HepG2 (cell line): ENCODE measurements around the gene RNF213. TPM values are rescaled to one million over a fixed set of nuclear protein-coding genes. Genes with fewer than 3 reads are reported as not detected.

Source experiments
- ATAC-seq: fragments of 200-7000 bp; cut with Tn5 transposase; 3 replicates; pipeline ENCODE4 v1.9.1; 2020; ENCODE audit warnings: mild to moderate bottlenecking, moderate library complexity
- BruUV-seq: library from RNA; stranded (reverse); fragments of 400-500 nt; replicated peaks from 2 replicates; lab custom pipeline; 2021; lab: Mats Ljungman, UMichigan
- CTCF ChIA-PET: fragments of 300-600 bp; formaldehyde crosslinking; extraction: SDS; loops from one replicate; lab custom pipeline; 2021; ENCODE audit warnings: low total read pairs, inconsistent platforms, low intra/inter-chr PET ratio; lab: Yijun Ruan, JAX
- POLR2A ChIA-PET: fragments of 350-600 bp; sonication (Branson Sonifier 250); formaldehyde crosslinking; loops from one replicate; lab custom pipeline; 2020; ENCODE audit warnings: antibody characterized with exemption, inconsistent platforms; lab: Yijun Ruan, JAX
- DNase-seq: peaks from one replicate; pipeline ENCODE4 v3.0.0-alpha.2; 2015; ENCODE audit warnings: low spot score
- FAIRE-seq: peaks from 3 replicates; lab custom pipeline; 2011; peaks lifted over from hg19 to GRCh38; lab: Jason Lieb, UNC
- H2AFZ ChIP-seq: one replicate; pipeline ENCODE4 v1.6.1; 2011; ENCODE audit warnings: low read length, inconsistent platforms
- H3K27ac ChIP-seq: fragments of 300-600 bp; 3 replicates; pipeline ENCODE4 v1.8.0; 2011; ENCODE audit warnings: mixed run types, mild to moderate bottlenecking, mixed read lengths, low read length, inconsistent platforms; ENCODE audit not compliant: insufficient read depth; ENCODE audit errors: extremely low read length
- H3K27me3 ChIP-seq, 2 experiments: fragments of 200-600 bp in 1 of 2; 2 replicates in 1 of 2; 3 replicates in 1 of 2; pipeline versions ENCODE4 v1.6.0 to v1.8.0; 2011; ENCODE audit warnings: low read length in 2 of 2, mild to moderate bottlenecking in 2 of 2, moderate library complexity in 2 of 2, inconsistent platforms in 1 of 2; ENCODE audit not compliant: insufficient read depth in 2 of 2, control insufficient read depth in 1 of 2
- H3K36me3 ChIP-seq, 2 experiments: fragments of 200-600 bp in 1 of 2; replicated peaks in 1 of 2; 2 replicates in 1 of 2; 3 replicates in 1 of 2; pipeline versions ENCODE4 v1.5.1 to v1.8.0; 2011; ENCODE audit warnings: low read length in 2 of 2, inconsistent platforms in 1 of 2; ENCODE audit not compliant: insufficient read depth in 2 of 2, control insufficient read depth in 1 of 2
- H3K4me1 ChIP-seq: 2 replicates; pipeline ENCODE4 v1.5.1; 2012; ENCODE audit warnings: low read length, inconsistent platforms; ENCODE audit not compliant: insufficient read depth
- H3K4me2 ChIP-seq: 2 replicates; pipeline ENCODE4 v1.6.0; 2011; ENCODE audit warnings: low read depth, low read length, inconsistent platforms
- H3K4me3 ChIP-seq, 3 experiments: fragments of 200-600 bp in 1 of 3; sonication (generic), shearing (Covaris generic) in 1 of 3; replicated peaks in 1 of 3; 2 replicates each; pipeline ENCODE4 v1.5.1; 2011 to 2016; ENCODE audit warnings: low read length in 3 of 3, inconsistent platforms in 2 of 3, low read depth in 2 of 3, mild to moderate bottlenecking in 2 of 3, control low read depth in 1 of 3, mixed read lengths in 1 of 3; ENCODE audit not compliant: insufficient read depth in 1 of 3
- H3K79me2 ChIP-seq: one replicate; pipeline ENCODE4 v1.6.1; 2011; ENCODE audit warnings: low read length, inconsistent platforms; ENCODE audit not compliant: insufficient read depth
- H3K9ac ChIP-seq: 2 replicates; pipeline ENCODE4 v1.6.0; 2011; ENCODE audit warnings: mild to moderate bottlenecking, low read depth, low read length, inconsistent platforms; ENCODE audit not compliant: insufficient read depth
- H3K9me3 ChIP-seq: 2 replicates; pipeline ENCODE4 v1.5.1; 2012; ENCODE audit warnings: mild to moderate bottlenecking, low read length
- H4K20me1 ChIP-seq: 2 replicates; pipeline ENCODE4 v1.6.0; 2011; ENCODE audit warnings: inconsistent platforms, mild to moderate bottlenecking, low read length, moderate library complexity; ENCODE audit not compliant: insufficient read depth
- BORCS8-MEF2B ChIP-seq: sonication (generic); formaldehyde crosslinking; IDR thresholded peaks from 2 replicates; pipeline ENCODE4 v1.8.0; 2022; ENCODE audit warnings: mild to moderate bottlenecking, missing genetic modification reagents
- FOXJ3 ChIP-seq: sonication (generic); formaldehyde crosslinking; IDR thresholded peaks from 2 replicates; pipeline ENCODE4 v1.4.0; 2020; ENCODE audit warnings: missing genetic modification reagents, mild to moderate bottlenecking, borderline replicate concordance
- GPN1 ChIP-seq: sonication (generic); formaldehyde crosslinking; IDR thresholded peaks from 2 replicates; pipeline ENCODE4 v1.5.1; 2020; ENCODE audit warnings: missing genetic modification reagents, borderline replicate concordance
- KAT2B ChIP-seq: fragments of 150-350 bp; IDR thresholded peaks from 2 replicates; pipeline ENCODE4 v1.6.1; 2014; ENCODE audit warnings: low read depth, low read length, borderline replicate concordance
- LCORL ChIP-seq, 2 experiments: fragments of 450-650 bp in 1 of 2; sonication (generic) in 1 of 2; formaldehyde crosslinking in 1 of 2; IDR thresholded peaks; 2 replicates each; pipeline versions ENCODE4 v1.5.0 to v1.6.1; 2017 to 2020; ENCODE audit warnings: antibody characterized with exemption in 1 of 2, missing genetic modification reagents in 1 of 2
- NFYC ChIP-seq: IDR thresholded peaks from 2 replicates; pipeline ENCODE4 v1.6.1; 2016; ENCODE audit warnings: missing genetic modification reagents, missing compliant biosample characterization
- RARG ChIP-seq: sonication (generic); formaldehyde crosslinking; IDR thresholded peaks from 2 replicates; pipeline ENCODE4 v1.4.0; 2020; ENCODE audit warnings: low read depth, mild to moderate bottlenecking, missing genetic modification reagents
- SAP130 ChIP-seq: IDR thresholded peaks from 2 replicates; pipeline ENCODE4 v1.6.1; 2016; ENCODE audit warnings: low read depth
- TEAD3 ChIP-seq: optimal IDR thresholded peaks from 2 replicates; pipeline ENCODE3; 2016; ENCODE audit warnings: borderline replicate concordance
- WIZ ChIP-seq: sonication (generic); formaldehyde crosslinking; IDR thresholded peaks from 2 replicates; pipeline ENCODE4 v1.5.1; 2020; ENCODE audit warnings: mild to moderate bottlenecking, missing genetic modification reagents
- ZNF160 ChIP-seq: sonication (generic); formaldehyde crosslinking; IDR thresholded peaks from 2 replicates; pipeline ENCODE4 v1.8.0; 2022; ENCODE audit warnings: mild to moderate bottlenecking, inconsistent platforms, missing genetic modification reagents
- ZNF644 ChIP-seq: IDR thresholded peaks from 2 replicates; pipeline ENCODE4 v1.6.1; 2016; ENCODE audit warnings: low read depth
- WGBS: methylation state at CpG from one replicate; pipeline ENCODE4 v1.1.6; 2017; ENCODE audit warnings: low lambda C conversion rate; 5-methylcytosine and 5-hydroxymethylcytosine counted together
- in situ Hi-C: cut with HindIII; loops from 2 replicates; pipeline ENCODE4 v1.10.0; 2017; ENCODE audit warnings: low pct_unique_long_range_greater_than_20kb; ENCODE audit not compliant: extremely low pct_ligation_motif_present
- intact Hi-C: fragments of 100-400 bp; cut with micrococcal nuclease; formaldehyde crosslinking; loops from one replicate; pipeline ENCODE4 v1.10.0; 2022; ENCODE audit not compliant: unreplicated experiment
- polyA plus RNA-seq, 8 experiments: library from polyadenylated mRNA; depleted of rRNA in 3 of 8; stranded (reverse) in 7 of 8; unstranded in 1 of 8; fragments of >200 nt; fragmentation: Illumina TruSeq in 4 of 8; extraction: Trizol in 4 of 8; gene quantifications; 2 replicates each; pipeline versions ENCODE4 v1.2.1 to v1.2.3, GENCODE V29; 2011 to 2016; ENCODE audit warnings: low read depth in 4 of 8, missing spikeins in 1 of 8, mixed read lengths in 1 of 8; ENCODE audit not compliant: insufficient read depth in 1 of 8
- total RNA-seq, 5 experiments: library from RNA; depleted of rRNA; stranded (reverse); fragments of >200 nt; fragmentation: Illumina TruSeq; extraction: Trizol; gene quantifications; 2 replicates each; pipeline ENCODE4 v1.2.3, GENCODE V29; 2016; ENCODE audit warnings: low read depth in 1 of 5
- TF ChIP-seq, protein P1 (sequence below): sonication (generic); formaldehyde crosslinking; IDR thresholded peaks from 2 replicates; pipeline ENCODE4 v1.5.0; 2020; ENCODE audit warnings: mild to moderate bottlenecking, missing genetic modification reagents
- TF ChIP-seq, protein P2 (sequence below): sonication (generic); formaldehyde crosslinking; IDR thresholded peaks from 2 replicates; pipeline ENCODE4 v1.5.0; 2020; ENCODE audit warnings: mild to moderate bottlenecking, missing genetic modification reagents
- TF ChIP-seq, protein P3 (sequence below): sonication (generic); formaldehyde crosslinking; IDR thresholded peaks from 2 replicates; pipeline ENCODE4 v1.4.0; 2020; ENCODE audit warnings: missing genetic modification reagents
- TF ChIP-seq, protein P4 (sequence below): sonication (generic); formaldehyde crosslinking; IDR thresholded peaks from 2 replicates; pipeline ENCODE4 v1.8.1; 2023; ENCODE audit warnings: mild to moderate bottlenecking, missing genetic modification reagents

Gene RNF213
- total and polyA plus RNA-seq, 2 of the 13 experiments (the other 11 are each of a cell fraction or from before 2014, with no cell fraction given): 38.6 to 38.7 TPM

DNA sequence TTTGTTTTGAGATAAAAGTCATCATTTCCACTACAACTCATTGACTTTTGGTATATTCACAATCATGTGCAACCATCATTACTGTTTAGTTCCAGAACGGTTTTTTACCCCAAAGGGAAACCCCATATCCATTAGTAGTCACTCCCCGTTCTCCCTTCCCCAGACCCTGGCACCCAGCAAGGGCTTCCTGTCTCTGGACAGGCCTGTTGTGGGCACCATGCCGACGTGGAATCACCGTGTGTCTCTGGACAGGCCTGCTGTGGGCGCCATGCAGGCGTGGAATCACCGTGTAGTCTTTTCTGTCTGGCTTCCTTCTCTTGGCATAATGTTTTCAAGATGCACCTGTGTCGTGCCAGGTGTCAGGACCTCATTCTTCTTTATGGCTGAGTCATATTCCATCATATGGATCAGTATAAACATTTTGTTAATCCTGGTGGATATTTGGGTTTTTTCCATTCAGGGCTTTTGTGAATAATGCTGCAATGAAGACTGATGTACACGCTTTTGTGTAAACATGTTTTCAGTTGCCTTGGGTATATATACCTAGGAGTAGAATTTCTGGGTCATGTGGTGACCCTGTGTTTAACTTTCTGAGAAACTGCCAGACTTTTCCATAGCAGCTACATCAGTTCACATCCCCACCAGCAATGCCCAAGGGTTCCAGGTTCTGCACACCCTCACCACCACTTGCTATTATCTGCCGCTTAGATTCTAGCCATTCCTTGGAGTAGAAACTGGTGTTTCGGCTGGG, 173.4 kb downstream of the RNF213 start (continued):
- TF ChIP-seq KAT2B (no peak), ZNF644 (CRISPR knock-in tag) (no peak)
- TF ChIP-seq, protein P1, sequence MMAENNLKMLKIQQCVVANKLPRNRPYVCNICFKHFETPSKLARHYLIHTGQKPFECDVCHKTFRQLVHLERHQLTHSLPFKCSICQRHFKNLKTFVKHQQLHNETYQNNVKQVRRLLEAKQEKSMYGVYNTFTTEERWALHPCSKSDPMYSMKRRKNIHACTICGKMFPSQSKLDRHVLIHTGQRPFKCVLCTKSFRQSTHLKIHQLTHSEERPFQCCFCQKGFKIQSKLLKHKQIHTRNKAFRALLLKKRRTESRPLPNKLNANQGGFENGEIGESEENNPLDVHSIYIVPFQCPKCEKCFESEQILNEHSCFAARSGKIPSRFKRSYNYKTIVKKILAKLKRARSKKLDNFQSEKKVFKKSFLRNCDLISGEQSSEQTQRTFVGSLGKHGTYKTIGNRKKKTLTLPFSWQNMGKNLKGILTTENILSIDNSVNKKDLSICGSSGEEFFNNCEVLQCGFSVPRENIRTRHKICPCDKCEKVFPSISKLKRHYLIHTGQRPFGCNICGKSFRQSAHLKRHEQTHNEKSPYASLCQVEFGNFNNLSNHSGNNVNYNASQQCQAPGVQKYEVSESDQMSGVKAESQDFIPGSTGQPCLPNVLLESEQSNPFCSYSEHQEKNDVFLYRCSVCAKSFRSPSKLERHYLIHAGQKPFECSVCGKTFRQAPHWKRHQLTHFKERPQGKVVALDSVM (CRISPR knock-in tag): no peak

DNA sequence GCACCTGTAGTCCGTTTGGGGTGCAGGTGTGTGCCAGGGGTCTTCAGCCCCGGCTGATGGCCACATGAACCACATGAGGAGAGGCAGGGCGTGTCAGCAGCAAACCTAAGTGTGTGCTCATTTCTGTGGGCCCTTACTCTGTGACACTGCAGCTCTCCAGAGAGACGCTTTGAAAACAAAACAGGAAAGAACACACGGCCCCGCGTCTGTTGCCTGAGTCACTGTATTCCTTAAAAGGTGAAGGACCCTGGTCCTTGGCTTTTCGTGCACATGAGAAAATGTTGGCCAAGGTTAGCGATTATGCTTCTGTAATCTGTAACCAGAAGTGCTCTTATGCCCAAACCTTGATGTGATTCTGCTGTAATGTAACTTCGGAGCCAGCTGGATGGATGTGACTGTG, 176.9 kb downstream of the RNF213 start:
- no peak overlapping the region for H3K4me2 ChIP-seq
- no peaks in the 10 kb centered on the region for H3K79me2 ChIP-seq
- BruUV-seq: no TSS peak
- no peak overlapping the region for H3K4me3 ChIP-seq
- H3K36me3 ChIP-seq: no peaks in the 10 kb centered on the region
- FAIRE-seq: no peak
- 34% methylated on average over 10 of the region's 10 CpGs for WGBS
- no peak for DNase-seq
- H3K27me3 ChIP-seq: peaks cover 2 to 12% of the 10 kb centered on the region in 2 experiments; a peak in 2 of 5 replicates
- peaks cover 12% of the 10 kb centered on the region; the same call in 1 of the 2 replicates for H4K20me1 ChIP-seq
- no peak overlapping the region for H3K9ac ChIP-seq
- no peaks in the 10 kb centered on the region for H3K4me1 ChIP-seq
- H3K9me3 ChIP-seq: no peaks in the 10 kb centered on the region
- no peak overlapping the region for H3K27ac ChIP-seq
- in situ Hi-C loops (no loop called here), intact Hi-C loops (no loop called here)
- ChIA-PET CTCF (no interaction called here), POLR2A (no interaction called here)
- ATAC-seq: no peak
- no peak overlapping the region for H2AFZ ChIP-seq
- TF ChIP-seq ZNF160 (CRISPR knock-in tag) (no peak), BORCS8-MEF2B (CRISPR knock-in tag) (no peak), LCORL (IDR thresholded peaks at IDR 0.05) (no peak), LCORL (CRISPR knock-in tag; IDR thresholded peaks at IDR 0.05) (no peak), WIZ (CRISPR knock-in tag) (no peak), GPN1 (no peak), RARG (CRISPR knock-in tag) (no peak), SAP130 (CRISPR knock-in tag) (no peak), TEAD3 (CRISPR knock-in tag) (no peak), NFYC (no peak), FOXJ3 (CRISPR knock-in tag) (no peak)
- TF ChIP-seq, protein P2, sequence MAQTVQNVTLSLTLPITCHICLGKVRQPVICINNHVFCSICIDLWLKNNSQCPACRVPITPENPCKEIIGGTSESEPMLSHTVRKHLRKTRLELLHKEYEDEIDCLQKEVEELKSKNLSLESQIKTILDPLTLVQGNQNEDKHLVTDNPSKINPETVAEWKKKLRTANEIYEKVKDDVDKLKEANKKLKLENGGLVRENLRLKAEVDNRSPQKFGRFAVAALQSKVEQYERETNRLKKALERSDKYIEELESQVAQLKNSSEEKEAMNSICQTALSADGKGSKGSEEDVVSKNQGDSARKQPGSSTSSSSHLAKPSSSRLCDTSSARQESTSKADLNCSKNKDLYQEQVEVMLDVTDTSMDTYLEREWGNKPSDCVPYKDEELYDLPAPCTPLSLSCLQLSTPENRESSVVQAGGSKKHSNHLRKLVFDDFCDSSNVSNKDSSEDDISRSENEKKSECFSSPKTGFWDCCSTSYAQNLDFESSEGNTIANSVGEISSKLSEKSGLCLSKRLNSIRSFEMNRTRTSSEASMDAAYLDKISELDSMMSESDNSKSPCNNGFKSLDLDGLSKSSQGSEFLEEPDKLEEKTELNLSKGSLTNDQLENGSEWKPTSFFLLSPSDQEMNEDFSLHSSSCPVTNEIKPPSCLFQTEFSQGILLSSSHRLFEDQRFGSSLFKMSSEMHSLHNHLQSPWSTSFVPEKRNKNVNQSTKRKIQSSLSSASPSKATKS: no peak
- TF ChIP-seq, protein P3, sequence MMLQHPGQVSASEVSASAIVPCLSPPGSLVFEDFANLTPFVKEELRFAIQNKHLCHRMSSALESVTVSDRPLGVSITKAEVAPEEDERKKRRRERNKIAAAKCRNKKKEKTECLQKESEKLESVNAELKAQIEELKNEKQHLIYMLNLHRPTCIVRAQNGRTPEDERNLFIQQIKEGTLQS: no peak
- TF ChIP-seq, protein P4, sequence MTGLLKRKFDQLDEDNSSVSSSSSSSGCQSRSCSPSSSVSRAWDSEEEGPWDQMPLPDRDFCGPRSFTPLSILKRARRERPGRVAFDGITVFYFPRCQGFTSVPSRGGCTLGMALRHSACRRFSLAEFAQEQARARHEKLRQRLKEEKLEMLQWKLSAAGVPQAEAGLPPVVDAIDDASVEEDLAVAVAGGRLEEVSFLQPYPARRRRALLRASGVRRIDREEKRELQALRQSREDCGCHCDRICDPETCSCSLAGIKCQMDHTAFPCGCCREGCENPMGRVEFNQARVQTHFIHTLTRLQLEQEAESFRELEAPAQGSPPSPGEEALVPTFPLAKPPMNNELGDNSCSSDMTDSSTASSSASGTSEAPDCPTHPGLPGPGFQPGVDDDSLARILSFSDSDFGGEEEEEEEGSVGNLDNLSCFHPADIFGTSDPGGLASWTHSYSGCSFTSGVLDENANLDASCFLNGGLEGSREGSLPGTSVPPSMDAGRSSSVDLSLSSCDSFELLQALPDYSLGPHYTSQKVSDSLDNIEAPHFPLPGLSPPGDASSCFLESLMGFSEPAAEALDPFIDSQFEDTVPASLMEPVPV: no peak
